Mucosa of descending colon (tissue), 3 donors: ENCODE data around the gene VIT. TPM values are rescaled to one million over a fixed set of nuclear protein-coding genes. Genes with fewer than 3 reads are reported as not detected.

Source experiments
- ATAC-seq: fragments of 200-7000 bp; cut with Tn5 transposase; one replicate; pipeline ENCODE4 v1.9.1; 2020; ENCODE audit warnings: mild to moderate bottlenecking, moderate library complexity
- DNase-seq, 3 donors: peaks; one replicate each; pipeline ENCODE4 v3.0.0-alpha.2; 2020
- H3K36me3 ChIP-seq: fragments of 200-600 bp; one replicate; pipeline ENCODE4 v1.8.0; 2021; ENCODE audit warnings: low read depth, mild to moderate bottlenecking
- H3K4me1 ChIP-seq: fragments of 200-600 bp; one replicate; pipeline ENCODE4 v1.8.0; 2021; ENCODE audit warnings: low read depth, mild to moderate bottlenecking
- H3K4me3 ChIP-seq: fragments of 200-600 bp; one replicate; pipeline ENCODE4 v1.8.0; 2021; ENCODE audit warnings: mild to moderate bottlenecking
- H3K9me3 ChIP-seq: fragments of 200-600 bp; one replicate; pipeline ENCODE4 v1.8.0; 2021; ENCODE audit warnings: mild to moderate bottlenecking
- intact Hi-C, 2 donors: fragments of 100-400 bp; cut with DNase I in 1 of 2; cut with micrococcal nuclease in 1 of 2; formaldehyde crosslinking; loops; one replicate each; pipeline versions ENCODE4 v1.11.0 to v1.11.1; 2022; cut with DNase I, micrococcal nuclease
- total RNA-seq, 3 donors: library from RNA; stranded (reverse); fragmentation: NEBNext Ultra II Directional in 2 of 3; extraction: Animal tissue kit (Norgen Biotek cat#: 25700) in 2 of 3; gene quantifications; one replicate each; pipeline versions ENCODE4 v1.2.1 to v1.2.4, GENCODE V29; 2021 to 2023
- TF ChIP-seq, protein P1 (sequence below): fragments of 200-600 bp; IDR thresholded peaks from one replicate; pipeline ENCODE4 v1.8.0; 2022; ENCODE audit warnings: antibody characterized with exemption, mild to moderate bottlenecking
- donor health status: DM: no; HTN: no; CAD: no; lungs with moderate emphysema.
- donor health status: DM: no; HTN: no; CAD: no.
- donor health status: DM: no; HTN: yes; CAD: no.

VIT gene
- total RNA-seq, 3 donors from 2014 or later, result 1.3 to 3.5 TPM; not detected in 1

DNA sequence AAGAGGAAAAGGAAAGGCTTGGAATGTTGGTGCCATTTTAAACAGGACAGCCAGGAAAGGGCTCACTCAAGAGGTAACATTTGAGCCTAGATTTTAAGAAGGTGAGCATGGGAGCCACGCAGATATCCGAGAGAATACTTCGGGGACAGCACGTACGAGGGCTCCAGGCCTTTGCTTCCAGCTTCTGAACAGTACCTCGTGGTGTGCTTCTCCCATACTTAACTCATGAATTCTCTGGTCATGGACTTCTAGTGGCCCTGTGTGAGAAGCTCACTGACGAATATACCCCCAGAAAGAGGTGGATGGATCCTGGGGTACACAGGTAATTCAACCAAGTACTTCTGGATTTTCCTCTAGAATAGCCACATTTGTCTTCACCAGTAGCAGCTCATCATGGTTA is 2.7 kb upstream of the VIT start:
- TF ChIP-seq, protein P1, sequence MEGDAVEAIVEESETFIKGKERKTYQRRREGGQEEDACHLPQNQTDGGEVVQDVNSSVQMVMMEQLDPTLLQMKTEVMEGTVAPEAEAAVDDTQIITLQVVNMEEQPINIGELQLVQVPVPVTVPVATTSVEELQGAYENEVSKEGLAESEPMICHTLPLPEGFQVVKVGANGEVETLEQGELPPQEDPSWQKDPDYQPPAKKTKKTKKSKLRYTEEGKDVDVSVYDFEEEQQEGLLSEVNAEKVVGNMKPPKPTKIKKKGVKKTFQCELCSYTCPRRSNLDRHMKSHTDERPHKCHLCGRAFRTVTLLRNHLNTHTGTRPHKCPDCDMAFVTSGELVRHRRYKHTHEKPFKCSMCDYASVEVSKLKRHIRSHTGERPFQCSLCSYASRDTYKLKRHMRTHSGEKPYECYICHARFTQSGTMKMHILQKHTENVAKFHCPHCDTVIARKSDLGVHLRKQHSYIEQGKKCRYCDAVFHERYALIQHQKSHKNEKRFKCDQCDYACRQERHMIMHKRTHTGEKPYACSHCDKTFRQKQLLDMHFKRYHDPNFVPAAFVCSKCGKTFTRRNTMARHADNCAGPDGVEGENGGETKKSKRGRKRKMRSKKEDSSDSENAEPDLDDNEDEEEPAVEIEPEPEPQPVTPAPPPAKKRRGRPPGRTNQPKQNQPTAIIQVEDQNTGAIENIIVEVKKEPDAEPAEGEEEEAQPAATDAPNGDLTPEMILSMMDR, result no peak
- no peaks in the 10 kb centered on the region for H3K4me1 ChIP-seq
- H3K9me3 ChIP-seq, result no peaks in the 10 kb centered on the region
- DNase-seq, result no peak
- ATAC-seq, result no peak
- intact Hi-C loops, result no loop called here
- no peaks in the 10 kb centered on the region for H3K36me3 ChIP-seq
- no peak overlapping the region for H3K4me3 ChIP-seq

DNA sequence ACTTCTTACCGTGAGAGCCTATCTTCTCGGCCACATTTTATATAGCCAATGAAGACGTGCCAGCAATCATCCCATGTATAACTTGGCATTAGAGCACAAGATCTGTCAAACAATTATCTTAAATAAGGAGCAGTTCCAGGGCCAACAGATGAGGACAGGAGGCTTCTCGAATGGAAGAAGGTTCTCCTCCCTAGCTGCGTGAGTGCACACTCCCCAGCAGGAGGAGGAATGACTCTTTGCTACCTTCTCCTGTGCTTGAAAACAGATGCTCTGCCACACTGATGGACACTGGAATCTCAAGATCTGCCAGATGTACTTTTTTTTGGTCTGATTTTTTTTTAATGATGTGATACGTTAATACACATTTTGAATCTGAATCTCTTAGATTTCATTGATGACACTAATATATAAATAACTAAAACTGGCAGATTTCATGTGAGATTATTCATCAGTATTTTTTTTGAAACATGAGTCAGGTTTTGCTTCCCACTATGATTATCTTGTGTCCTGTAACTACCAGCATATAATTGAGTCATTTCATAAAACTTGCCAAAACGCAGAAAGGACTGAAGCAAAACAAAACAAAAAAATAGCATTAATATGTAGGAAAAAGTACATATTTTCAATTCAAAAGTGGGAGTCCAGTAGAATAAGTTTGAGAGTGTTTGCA is 626 bp upstream of the VIT start:
- ATAC-seq (no peak), DNase-seq (no peak)
- intact Hi-C loops, result no loop called here
- Histone ChIP-seq H3K4me1 (no peaks in the 10 kb centered on the region), H3K36me3 (no peaks in the 10 kb centered on the region), H3K9me3 (no peaks in the 10 kb centered on the region), H3K4me3 (no peak overlapping the region)
- TF ChIP-seq, protein P1, result no peak

DNA sequence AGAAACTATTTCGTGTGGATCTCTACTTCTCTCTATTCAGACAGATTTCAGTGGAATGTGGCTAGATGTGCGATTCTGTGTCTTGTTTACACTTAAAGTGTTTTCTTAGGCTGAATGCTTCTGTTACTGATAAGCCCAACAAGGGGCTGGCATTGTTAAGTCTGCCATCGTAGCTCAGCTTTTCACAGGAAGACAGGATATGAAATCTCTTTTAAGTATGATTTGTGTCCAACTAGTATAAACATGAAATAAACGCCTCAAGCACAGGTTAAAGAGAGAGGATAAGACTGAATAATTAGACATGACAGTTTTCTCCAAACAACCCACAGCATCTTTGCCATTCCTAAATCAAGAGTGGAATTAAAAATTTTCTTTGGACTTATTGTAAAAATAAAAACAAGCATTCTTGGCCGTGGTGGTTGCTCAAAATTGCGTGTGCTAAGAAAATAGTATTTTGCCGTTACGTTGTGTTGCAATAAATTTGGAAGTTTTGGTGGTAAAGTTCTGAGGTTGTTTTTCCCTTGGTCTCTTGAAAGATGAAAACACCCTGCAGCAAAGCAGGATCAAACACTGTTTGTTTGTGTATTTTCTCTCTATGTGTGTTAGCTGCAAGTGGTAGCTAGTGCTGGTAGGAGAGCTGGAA is 1.0 kb downstream of the VIT start:
- H3K9me3 ChIP-seq, result no peaks in the 10 kb centered on the region

DNA sequence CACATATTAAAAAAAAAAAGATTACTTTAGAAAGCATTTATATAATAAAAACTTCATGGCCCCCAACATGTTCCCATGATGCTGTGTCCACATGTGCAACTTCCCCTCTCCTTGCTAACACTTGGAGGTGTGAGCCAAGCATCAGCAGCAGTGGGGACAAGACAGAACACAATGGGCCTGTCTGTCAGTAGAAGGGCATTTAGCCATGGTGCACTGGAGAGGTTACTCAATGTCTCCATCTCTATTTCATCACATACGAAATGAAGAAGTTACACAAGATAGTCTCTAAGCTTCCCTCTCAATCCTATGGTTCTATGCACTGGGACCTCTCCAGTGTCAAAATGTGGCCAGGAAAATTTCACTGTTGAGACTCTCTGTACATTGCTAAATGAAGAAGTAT is 2.5 kb downstream of the VIT start:
- no peaks in the 10 kb centered on the region for H3K9me3 ChIP-seq
- TF ChIP-seq, protein P1, result no peak
- no peaks in the 10 kb centered on the region for H3K36me3 ChIP-seq
- DNase-seq (no peak), ATAC-seq (peak; percentile 17)
- intact Hi-C loops, result no loop called here
- H3K4me1 ChIP-seq, result no peaks in the 10 kb centered on the region
- H3K4me3 ChIP-seq, result no peak overlapping the region

More for the DNA sequence above, 1.0 kb downstream of the VIT start:
- Histone ChIP-seq H3K36me3 (no peaks in the 10 kb centered on the region), H3K4me3 (no peak overlapping the region), H3K4me1 (no peaks in the 10 kb centered on the region)
- DNase-seq (no peak), ATAC-seq (no peak)
- TF ChIP-seq, protein P1, result no peak
- intact Hi-C loops, result no loop called here

DNA sequence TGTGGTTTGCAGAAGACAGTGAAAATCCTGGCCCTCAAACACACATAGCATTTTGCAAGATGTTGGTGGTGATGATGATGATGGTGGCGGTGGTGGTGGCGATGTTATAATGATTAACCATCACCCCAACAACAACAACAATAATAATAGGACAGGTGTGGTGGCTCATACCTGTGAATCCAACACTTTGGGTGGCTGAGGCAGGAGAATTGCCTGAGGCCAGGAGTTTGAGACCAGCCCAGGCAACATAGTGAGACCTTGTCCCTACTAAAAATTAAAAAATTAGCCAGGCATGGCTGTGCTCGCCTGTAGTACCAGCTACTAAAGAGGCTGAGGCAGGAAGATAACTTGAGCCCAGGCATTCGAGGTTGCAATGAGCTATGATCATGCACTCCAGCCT is 3.8 kb downstream of the VIT start:
- ATAC-seq, result no peak
- intact Hi-C loops, result no loop called here

More for the DNA sequence above, 3.8 kb downstream of the VIT start:
- no peak for DNase-seq
- Histone ChIP-seq H3K4me1 (no peaks in the 10 kb centered on the region), H3K36me3 (no peaks in the 10 kb centered on the region), H3K4me3 (no peak overlapping the region), H3K9me3 (no peaks in the 10 kb centered on the region)
- TF ChIP-seq, protein P1, result no peak
